DMS 273 treated with DMSO at 0.1 percent for 48 hours (cell line): ENCODE results near the gene TOMM20.

ENCODE experiments used
- DNase-seq: peaks from one replicate; lab custom pipeline; 2025; lab: John Stamatoyannopoulos, UW

The TOMM20 gene

DNA sequence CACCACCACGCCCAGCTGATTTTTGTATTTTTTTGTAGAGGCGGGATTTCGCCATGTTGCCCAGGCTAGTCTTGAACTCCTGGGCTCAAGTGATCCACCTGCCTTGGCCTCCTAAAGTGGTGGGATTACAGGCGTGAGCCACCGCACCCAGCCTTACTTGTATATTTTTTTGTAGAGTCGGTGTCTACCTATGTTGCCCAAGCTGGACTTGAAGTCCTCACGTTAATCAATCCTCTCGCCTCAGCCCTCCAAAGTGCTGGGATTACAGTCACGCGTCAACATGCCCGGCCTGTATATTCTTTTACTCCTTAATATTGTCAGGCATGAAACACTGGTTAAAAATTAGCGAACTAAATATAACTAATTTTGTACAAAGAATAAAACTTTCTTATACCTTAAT, 5.5 kb upstream of the TOMM20 start:
- no peak for DNase-seq

DNA sequence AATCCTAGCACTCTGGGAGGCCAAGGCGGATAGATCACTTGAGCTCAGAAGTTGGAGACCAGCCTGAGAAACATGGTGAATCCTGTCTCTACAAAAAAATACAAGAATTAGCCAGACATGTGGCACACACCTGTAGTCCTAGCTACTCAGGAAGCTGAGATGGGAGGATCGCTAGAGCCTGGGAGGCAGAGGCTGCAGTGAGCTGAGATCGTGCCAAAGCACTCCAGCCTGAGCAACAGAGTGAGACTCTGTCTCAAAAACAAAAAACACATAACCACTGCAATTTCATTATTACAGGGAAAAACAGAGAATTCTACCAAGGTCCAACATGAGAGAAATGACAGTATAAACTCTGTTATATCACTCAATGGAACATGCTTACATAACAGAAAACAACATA, 4.4 kb upstream of the TOMM20 start:
- no peak for DNase-seq

DNA sequence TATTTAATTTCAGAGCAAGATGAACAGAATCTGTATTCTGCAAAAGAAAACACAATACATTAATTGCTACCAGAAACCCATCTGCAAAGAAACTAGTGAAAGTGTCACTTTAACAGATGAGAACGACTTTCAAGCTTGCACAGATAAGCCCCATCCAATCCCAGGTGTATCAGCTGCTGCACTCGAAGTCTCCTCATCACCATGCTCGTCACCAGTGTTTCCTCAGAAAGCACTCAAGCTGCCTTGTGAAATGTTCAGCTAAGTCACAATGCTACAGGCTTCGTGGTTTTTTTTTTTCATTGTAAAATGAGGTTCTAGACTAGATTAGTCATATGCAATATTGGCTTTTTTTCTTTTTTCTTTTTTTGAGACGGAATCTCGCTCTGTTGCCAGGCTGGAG, 3.3 kb upstream of the TOMM20 start:
- no peak for DNase-seq

DNA sequence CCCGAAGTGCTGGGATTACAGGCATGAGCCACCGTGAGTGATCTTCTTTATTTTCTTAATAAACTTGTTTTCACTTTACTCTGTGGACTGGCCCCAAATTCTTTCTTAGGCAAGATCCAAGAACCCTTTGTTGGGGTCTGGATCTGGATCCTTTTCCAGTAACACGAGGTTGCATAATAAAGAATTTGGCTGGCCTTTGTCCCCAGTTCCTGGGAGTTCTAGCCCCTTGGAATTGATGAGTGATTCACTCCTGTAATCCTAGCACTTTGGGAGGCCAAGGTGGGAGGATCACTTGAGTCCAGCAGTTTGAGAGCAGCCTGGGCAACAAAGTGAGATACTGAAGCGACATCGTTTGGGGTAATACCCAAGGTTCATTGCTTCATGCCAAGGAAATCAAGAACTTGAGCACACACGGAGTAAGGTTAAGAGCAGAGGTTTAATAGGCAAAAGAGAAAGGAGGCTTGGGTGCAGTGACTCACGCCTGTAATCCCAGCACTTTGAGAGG, 2.2 kb upstream of the TOMM20 start:
- DNase-seq = no peak

DNA sequence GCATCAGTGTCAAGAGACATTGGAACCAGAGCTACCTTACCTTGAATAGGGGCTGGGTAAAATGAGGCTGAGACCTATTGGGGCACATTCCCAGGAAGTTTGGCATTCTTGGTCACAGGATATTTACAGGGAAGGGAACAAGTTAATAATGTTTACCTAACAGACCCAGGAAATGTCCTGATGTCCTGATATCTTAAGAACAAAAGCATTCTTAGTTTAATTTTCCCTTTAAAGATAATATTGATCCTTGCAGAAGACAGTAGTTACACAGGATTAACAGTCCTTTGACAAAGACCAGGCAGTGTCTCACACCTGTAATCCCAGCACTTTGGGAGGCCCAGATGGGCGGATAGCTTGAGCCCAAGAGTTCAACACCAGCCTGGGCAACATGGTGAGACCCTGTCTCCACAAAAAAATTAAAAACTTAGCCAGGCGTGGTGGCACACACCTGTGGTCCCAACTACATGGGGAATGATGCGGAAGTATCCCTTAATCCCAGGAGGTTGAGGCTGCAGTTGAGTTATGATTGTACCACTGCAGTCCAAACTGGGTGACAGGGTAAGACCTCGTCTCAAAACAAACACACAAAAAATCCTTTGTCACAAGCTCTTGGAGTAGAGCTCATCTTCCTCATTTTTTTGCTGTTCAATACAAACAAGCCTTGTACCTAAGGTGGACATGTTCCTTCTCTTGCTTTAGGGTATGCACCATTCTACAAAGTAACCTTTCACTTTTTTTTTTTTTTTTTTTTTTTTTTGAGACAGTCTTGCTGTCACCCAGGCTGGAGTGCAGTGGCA, 1.3 kb upstream of the TOMM20 start:
- DNase-seq = no peak

DNA sequence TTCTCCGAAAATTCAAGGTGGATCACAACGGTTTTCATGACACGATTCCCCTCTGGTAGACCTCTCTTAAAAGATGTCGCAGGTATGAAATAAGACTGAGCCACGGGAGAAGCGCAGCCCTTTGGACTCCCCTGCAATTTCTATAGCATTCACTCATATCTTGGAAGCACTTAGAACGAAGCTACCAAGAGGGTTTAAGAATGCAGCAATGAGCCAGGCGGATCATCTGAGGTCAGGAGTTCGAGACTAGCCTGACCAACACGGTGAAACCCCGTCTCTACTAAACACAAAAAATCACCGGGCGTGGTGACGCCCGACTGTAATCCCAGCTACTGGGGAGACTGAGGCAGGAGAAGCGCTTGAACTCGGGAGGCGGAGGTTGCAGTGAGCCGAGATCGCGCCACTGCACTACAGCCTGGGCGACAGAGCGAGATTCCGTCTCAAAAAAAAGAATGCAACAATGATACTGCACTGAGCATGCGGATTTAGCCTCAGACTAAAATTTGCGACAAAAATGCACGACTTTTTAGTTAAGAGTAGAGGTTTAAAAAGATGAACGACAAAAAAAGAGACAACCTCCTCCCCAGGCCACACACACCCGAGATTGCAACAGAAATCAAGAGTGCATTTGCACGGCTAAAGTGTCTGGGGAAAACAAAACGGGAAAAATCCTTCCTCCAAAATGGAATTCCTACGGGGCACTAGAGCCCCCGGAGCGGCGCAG, 743 bp downstream of the TOMM20 start:
- DNase-seq = peak; percentile 22

DNA sequence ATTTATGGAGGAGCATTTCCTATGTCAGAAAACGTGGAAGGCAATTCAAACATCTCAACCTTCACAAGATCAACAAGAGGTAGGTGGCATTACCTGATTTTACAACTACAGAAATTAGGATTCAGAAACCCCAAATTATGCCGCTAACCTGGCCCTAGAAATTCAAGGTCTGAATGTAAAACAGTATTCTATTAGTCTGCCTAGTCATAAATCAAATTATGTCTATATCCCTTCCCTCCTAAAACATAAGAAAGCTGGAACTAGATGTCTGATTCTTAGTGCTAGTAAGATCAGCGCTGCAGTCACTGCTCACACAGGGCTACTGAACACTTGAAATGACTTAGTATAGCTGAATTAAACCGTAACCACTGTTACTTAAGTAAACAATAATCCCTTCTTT, 1.4 kb downstream of the TOMM20 start:
- no peak for DNase-seq

DNA sequence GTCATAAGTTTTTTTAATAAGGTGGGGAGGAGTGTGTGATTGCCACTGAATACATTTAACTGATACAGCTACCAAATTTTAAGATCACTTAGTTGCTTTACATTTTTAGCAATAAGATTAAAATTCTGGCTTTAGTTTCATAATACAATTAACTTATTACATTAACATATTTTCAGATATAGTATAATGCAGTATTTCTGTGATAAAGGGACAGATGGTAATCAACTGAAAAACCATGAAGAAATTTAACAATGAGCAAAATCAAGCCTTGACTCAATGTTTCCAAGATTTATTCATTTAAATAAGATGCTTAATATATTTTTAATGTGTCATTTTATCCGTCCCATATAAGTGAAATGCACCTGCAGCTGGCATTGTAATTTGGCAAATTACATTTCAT, 4.0 kb downstream of the TOMM20 start:
- no peak for DNase-seq

DNA sequence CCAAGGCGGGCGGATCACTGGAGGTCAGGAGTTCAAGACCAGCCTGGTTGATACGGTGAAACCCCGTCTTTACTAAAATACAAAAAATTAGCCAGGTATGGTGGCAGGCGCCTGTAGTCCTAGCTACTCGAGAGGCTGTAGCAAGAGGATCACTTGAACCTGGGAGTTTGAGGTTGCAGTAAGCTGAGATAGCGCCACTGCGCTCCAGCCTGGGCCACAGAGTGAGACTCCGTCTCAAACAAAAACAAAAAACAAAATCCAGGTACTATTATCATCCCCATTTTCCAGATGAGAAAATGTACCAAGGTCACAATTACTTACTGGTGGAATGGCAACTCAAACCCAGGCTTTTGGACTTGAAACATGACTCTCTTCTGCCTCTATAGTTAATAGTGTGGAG, 4.5 kb downstream of the TOMM20 start:
- no peak for DNase-seq

DNA sequence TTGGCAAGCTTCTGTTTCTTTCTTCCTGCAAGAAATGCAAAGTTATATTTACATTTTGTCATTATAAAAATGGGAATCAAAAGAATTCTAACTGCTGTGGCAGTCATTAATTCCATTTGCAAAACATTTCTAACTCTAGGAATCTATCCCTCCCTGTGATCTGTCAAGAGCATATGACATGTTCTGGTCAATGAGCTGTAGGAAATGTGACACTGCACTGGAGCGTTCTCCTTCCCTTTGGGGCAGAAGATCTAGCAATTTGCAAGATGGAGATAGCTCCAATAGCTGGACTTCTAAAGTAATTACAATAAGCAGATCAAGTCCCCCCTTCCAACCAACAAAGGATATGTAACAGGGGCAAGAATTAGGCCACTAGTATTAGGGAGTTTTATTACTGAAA, 6.3 kb downstream of the TOMM20 start:
- no peak for DNase-seq

DNA sequence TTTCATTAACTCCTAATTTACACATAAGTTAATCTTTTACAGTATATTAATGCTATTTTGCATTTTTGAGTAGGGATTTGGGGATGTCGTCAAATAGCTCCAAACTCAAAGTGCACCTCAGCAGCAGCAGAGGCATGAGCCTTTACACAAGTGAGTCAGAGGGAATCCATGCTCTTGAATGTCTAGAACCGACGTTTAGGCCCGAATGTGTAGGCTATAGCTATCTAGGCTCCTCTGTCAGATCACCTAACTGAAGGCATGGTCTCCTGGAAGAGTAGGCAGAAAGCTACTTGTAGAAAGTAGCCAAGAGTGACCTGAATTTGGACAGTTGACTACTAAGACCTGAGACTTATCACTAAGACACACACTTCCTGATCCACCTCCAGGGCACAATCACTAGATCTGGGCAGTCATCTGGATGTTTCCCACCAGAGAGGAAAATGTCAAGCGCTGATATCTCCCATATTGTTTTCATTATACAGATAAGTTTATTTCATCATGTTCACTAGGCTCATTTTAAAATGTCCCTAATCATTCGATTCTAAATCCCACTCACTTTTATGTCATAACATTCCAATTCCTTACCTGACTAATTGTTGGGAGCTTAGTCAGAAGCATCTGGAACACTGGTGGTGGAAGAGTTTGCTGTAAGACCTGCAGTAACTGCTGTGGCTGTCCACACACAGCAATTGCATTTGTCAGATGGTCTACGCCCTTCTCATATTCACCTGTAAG, 15.3 kb downstream of the TOMM20 start:
- DNase-seq = no peak

DNA sequence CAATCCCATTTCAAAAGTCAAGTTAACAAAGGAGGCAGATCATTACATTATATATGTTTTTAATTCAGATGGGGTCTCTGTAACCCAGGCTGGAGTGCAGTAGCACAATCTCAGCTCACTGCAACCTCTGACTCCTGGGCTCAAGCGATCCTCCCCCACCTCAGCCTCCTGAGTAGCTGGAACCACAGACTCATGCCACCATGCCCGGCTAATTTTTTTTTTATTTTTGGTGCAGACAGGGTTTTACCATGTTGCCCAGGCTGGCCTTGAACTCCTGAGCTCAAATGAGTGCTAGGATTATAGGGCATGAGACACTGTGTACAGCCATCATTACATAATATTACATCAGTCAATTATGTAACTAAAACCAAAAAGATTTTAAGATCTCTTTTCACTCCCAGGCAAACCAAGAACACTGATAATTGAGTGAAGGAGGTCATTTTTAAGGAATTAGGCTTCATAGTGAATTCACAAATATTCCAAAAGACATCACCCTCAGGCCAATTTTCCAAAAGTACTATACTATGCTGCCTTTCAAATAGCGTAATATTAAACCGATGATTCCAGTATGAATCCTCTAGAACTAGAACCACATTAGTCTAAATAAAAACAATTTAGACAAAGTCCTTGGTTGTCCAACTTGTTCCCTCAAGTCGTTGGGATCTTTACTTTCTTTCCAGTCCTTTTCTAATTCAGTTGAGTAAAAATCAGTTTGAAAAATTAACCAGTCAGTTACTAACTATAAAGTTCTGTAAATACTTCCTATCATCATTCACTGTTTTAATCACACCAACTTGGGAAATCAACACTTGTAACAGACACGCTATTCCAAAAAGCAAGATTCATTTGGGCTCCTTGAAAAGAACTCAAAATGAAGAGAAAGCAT, 16.1 kb downstream of the TOMM20 start:
- DNase-seq = no peak

DNA sequence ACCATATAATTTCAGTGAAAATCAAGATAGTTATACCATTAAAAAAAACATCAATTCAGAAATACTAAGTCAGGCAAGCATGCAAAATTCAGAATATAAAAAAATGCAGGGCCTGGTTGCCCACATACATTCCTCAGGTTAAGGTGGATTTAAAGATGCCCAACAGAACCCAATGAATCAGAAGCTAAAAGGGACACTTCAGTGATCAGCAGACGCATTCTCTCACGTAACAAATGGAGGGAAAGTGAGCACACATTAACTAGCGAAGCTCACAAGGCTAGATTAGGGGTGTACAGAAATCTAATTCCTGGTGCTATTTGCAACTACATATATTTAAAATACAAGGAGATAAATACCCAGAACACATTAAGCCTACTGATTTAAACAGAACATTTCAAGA, 17.5 kb downstream of the TOMM20 start:
- no peak for DNase-seq

DNA sequence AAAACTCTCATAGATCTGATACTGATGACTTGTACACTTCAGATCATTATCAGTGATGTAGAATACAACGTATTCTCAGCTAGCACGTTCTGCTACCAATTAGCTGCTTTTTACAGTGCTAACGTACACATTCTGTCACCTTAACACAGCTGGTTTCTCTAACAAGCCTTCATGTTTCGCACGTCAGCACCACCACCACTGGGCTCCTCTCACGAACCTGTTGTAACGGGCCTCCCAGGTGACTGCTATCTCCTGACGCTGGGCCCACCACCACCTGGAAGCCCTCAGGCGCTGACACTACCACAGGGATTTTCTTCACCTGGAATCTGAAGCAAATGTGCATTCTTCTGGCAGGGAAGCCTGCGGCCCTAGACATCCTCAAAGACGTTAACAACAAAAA, 19.8 kb downstream of the TOMM20 start:
- no peak for DNase-seq

DNA sequence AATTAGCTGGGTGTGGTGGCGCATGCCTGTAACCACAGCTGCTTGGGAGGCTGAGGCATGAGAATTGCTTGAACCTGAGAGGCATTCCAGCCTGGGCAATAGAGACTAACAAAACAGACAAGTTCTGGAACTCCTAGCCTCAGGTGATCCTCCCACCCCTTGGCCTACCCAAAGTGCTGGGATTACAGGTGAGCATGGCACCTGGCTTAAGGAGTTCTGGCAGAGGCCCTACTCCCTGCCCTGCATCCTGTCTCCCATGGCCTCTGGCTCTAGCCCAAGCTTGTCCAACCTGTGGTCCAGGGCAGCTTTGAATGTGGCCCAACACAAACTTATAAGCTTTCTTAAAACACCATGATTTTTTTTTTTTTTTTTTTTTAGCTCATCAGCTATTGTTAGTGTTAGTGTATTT, 20.4 kb downstream of the TOMM20 start:
- DNase-seq = no peak

DNA sequence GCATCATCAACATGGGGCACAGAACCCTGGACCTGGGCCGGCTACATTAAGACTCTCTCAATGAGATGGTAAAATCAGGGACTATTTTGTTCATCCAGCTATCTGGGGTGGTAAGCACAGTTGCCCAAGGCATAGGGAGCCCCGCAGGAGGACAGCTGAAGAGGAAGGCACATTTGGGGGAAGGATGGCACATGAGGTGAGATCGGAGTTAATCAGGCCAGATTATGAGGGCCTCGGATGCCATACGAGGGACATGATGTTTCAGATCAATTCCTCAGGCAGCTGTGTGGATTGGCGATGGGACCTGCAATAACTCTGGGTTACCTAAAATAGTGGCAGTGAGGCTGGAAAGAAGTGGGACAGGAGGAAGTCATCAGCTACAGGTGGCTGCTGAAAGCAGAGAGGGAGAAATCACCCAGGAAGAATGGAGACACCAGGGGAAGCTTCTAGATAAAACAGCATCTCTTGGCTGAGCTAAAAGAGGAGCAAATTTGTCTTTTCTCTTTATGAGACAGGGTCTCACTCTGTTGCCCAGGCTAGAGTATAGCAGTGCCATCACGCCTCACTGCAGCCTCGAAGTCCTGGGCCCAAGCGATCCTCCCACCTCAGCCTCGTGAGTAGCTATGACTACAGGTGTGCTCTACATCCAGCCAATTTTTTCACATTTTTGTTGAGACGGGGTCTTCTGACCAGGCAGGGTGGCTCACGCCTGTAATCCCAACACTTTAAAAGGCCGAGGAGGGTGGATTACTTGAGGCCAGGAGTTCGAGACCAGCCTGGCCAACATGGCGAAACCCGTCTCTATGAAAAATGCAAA, 21.1 kb downstream of the TOMM20 start:
- no peak for DNase-seq

DNA sequence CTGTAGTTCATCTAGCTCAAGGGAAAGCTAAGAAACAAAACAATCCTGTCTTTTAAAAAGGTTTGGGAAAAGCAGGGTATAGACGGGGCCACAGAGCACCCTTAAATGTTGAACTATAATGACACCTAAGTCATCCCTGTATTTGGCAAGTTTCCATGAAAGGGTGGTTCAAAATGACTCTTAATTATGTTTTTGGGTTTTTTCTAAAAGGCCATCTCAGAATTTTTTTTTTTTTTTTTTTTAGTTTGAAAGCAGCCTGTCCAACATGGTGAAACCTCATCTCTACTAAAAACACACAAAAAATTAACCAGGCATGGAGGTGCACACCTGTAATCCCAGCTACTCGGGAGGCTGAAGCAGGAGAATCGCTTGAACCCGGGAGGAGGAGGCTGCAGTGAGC, 22.2 kb downstream of the TOMM20 start:
- DNase-seq = no peak

DNA sequence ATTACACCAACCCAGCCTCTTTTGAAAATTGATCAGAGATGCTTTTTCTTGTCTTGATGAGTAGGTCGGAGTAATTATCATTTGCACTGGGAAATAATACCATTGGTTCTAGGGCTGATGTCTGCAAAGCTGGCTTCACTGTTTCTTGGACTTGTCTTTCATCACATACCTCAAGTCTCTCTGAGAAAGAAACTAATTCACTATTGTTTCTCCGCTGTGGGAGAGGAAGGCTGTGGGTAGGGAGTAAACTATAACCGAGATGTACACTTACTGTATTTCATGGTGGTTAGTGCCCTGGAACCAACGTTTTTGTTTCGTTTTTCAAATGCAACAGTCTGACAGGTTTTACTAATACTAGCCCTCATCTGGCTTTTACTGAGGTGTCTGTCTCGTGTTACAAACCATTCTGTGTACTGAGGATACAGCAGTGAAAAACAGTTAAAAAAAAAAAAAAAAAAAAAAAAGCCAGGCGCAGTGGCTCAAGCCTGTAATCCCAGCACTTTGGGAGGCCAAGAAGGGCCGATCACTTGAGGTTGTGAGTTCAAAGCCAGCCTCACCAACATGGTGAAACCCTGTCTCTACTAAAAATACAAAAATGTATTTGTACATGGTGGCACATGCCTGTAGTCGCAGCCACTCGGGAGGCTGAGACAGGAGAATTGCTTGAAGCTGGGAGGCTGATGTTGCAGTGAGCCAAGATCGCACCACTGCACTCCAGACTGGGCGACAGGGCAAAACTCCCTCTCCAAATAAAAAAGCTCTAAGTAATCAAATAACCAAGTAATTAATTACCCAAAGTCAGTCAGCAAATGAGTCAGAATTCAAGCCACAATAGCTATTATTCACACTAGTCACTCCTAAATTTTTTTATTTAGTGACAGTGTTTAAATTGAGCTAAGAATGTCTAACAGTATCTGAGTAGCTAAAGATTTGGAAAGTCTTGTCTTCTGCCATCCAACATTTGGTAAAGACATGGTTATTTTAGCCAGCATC, 23.3 kb downstream of the TOMM20 start:
- peak; percentile 29 for DNase-seq

DNA sequence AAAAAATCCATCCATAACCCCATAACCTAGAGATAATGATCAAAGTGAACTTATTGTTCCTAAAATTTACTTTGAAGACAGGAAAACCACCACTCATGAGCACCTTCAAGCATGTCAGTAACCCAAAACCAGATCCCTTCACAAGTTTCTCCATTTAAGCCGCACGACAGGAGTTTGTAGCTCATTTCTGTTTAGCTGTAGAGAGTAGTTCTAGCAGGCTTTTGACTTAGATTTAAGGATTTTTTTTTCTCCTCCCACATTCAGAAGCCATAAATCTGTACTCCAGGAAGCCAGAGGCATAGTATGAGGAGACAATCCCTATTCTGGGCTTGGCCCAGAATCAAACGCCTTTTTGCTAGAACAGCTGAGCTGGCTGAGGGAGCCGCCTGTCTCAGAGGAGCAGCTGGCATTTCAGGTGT, 25.6 kb downstream of the TOMM20 start:
- DNase-seq = no peak

DNA sequence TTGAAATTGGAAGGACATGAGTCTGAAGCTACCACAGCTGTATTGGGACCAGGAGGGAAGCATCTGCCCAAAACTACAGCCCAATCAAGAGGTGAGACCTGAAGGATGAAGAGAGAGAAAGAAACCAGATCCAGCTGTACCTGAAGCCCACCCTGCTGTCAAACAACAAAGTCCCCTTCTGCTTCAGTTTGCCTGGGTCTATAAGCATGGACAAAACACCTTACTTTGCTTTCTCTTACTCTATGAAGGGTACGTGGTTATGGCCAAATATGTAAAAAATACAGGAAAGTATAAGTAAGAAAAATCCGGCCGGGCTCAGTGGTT, 26.4 kb downstream of the TOMM20 start:
- DNase-seq = no peak
